ENCODE measurements around the gene VAC14. TPM values are rescaled to one million over a fixed set of nuclear protein-coding genes. Genes with fewer than 3 reads are reported as not detected.
"Not testable (repeated sequence)": the region's sequence is repeated elsewhere in the genome, so short reads cannot be mapped to it uniquely, and the experiment has no call there.

Gene VAC14
- total RNA-seq, 1 donor: 25.0 TPM

GRCh38 chr16:70652322-70652721, 148.6 kb downstream of the VAC14 start:
- Histone ChIP-seq H3K9me3 (ENCODE audit: low read depth, low read length) (no peaks in the 10 kb centered on the region), H3K4me1 (ENCODE audit: insufficient read depth, low read length) (peaks cover 4% of the 10 kb centered on the region), H3K4me3 (ENCODE audit: low read length) (no peak overlapping the region), H3K27me3 (ENCODE audit: insufficient read depth, low read length) (no peaks in the 10 kb centered on the region)

GRCh38 chr16:70651524-70651923, 149.4 kb downstream of the VAC14 start:
- Histone ChIP-seq H3K27me3 (ENCODE audit: insufficient read depth, low read length) (no peaks in the 10 kb centered on the region), H3K4me3 (ENCODE audit: low read length) (no peak overlapping the region), H3K9me3 (ENCODE audit: low read depth, low read length) (no peaks in the 10 kb centered on the region), H3K4me1 (ENCODE audit: insufficient read depth, low read length) (peaks cover 4% of the 10 kb centered on the region)

- Histone ChIP-seq H3K9me3 (ENCODE audit: low read depth, low read length) (no peaks in the 10 kb centered on the region), H3K27me3 (ENCODE audit: insufficient read depth, low read length) (no peaks in the 10 kb centered on the region), H3K4me1 (ENCODE audit: insufficient read depth, low read length) (peaks cover 4% of the 10 kb centered on the region), H3K4me3 (ENCODE audit: low read length) (no peak overlapping the region)
These were observed 150.7 kb downstream of the VAC14 start for GRCh38 chr16:70650216-70650615.

- H3K27me3 ChIP-seq (ENCODE audit: insufficient read depth, low read length): no peaks in the 10 kb centered on the region
These were observed 151.7 kb downstream of the VAC14 start for GRCh38 chr16:70649300-70649699.

GRCh38 chr16:70648606-70649005, 152.4 kb downstream of the VAC14 start:
- Histone ChIP-seq H3K4me3 (ENCODE audit: low read length) (no peak overlapping the region), H3K4me1 (ENCODE audit: insufficient read depth, low read length) (no peaks in the 10 kb centered on the region), H3K27me3 (ENCODE audit: insufficient read depth, low read length) (no peaks in the 10 kb centered on the region), H3K9me3 (ENCODE audit: low read depth, low read length) (no peaks in the 10 kb centered on the region)

More at GRCh38 chr16:70649300-70649699, 151.7 kb downstream of the VAC14 start:
- H3K4me3 ChIP-seq (ENCODE audit: low read length): no peak overlapping the region
- H3K9me3 ChIP-seq (ENCODE audit: low read depth, low read length): no peaks in the 10 kb centered on the region
- peaks cover 4% of the 10 kb centered on the region for H3K4me1 ChIP-seq (ENCODE audit: insufficient read depth, low read length)

- Histone ChIP-seq H3K27me3 (ENCODE audit: insufficient read depth, low read length) (no peaks in the 10 kb centered on the region), H3K9me3 (ENCODE audit: low read depth, low read length) (no peaks in the 10 kb centered on the region), H3K4me1 (ENCODE audit: insufficient read depth, low read length) (no peaks in the 10 kb centered on the region), H3K4me3 (ENCODE audit: low read length) (no peak overlapping the region)
These were observed 153.3 kb downstream of the VAC14 start for GRCh38 chr16:70647441-70648359.

GRCh38 chr16:70646260-70647241, 154.4 kb downstream of the VAC14 start, which contains the start of gene IL34:
Gene IL34, plus strand, starts transcription at chr16:70646559. Its CDS starts 389 bp downstream, at chr16:70646948.
- H3K27me3 ChIP-seq (ENCODE audit: insufficient read depth, low read length): no peaks in the 10 kb centered on the region
- no peaks in the 10 kb centered on the region for H3K9me3 ChIP-seq (ENCODE audit: low read depth, low read length)
- no peak within 1 kb of the TSS for H3K4me3 ChIP-seq (ENCODE audit: low read length)
- no peaks in the 10 kb centered on the region for H3K4me1 ChIP-seq (ENCODE audit: insufficient read depth, low read length)

GRCh38 chr16:70644763-70645597, 156.0 kb downstream of the VAC14 start:
- no peaks in the 10 kb centered on the region for H3K9me3 ChIP-seq (ENCODE audit: low read depth, low read length)
- H3K4me3 ChIP-seq (ENCODE audit: low read length): no peak overlapping the region
- H3K27me3 ChIP-seq (ENCODE audit: insufficient read depth, low read length): no peaks in the 10 kb centered on the region
- H3K4me1 ChIP-seq (ENCODE audit: insufficient read depth, low read length): no peaks in the 10 kb centered on the region

GRCh38 chr16:70643264-70643663, 157.7 kb downstream of the VAC14 start:
- not testable (repeated sequence) for H3K4me3 ChIP-seq (ENCODE audit: low read length); H3K27me3 ChIP-seq (ENCODE audit: insufficient read depth, low read length); H3K4me1 ChIP-seq (ENCODE audit: insufficient read depth, low read length); H3K9me3 ChIP-seq (ENCODE audit: low read depth, low read length)

- Histone ChIP-seq H3K27me3 (ENCODE audit: insufficient read depth, low read length) (no peaks in the 10 kb centered on the region), H3K4me1 (ENCODE audit: insufficient read depth, low read length) (no peaks in the 10 kb centered on the region), H3K9me3 (ENCODE audit: low read depth, low read length) (no peaks in the 10 kb centered on the region), H3K4me3 (ENCODE audit: low read length) (no peak overlapping the region)
These were observed 158.3 kb downstream of the VAC14 start for GRCh38 chr16:70642633-70643032.

- Histone ChIP-seq H3K4me1 (ENCODE audit: insufficient read depth, low read length) (no peaks in the 10 kb centered on the region), H3K27me3 (ENCODE audit: insufficient read depth, low read length) (no peaks in the 10 kb centered on the region), H3K9me3 (ENCODE audit: low read depth, low read length) (no peaks in the 10 kb centered on the region), H3K4me3 (ENCODE audit: low read length) (no peak overlapping the region)
These were observed 161.9 kb downstream of the VAC14 start for GRCh38 chr16:70638814-70639792.

All from mononuclear cell (primary cell).